ENCODE data around the gene CD63. TPM values are rescaled to one million over a fixed set of nuclear protein-coding genes. Genes with fewer than 3 reads are reported as not detected.
A peak's percentile ranks its signal among the peaks of the same experiment; 100 is the strongest.

CD63 gene
- total RNA-seq, 1 donor from 2014 or later: 870 TPM

- DNase-seq (ENCODE audit: low spot score) (no peak), ATAC-seq (no peak)
- intact Hi-C loops (cut with DNase I): loop anchor here (10.0 kb wide), 1 partner anchor 50 kb away; no protein-coding TSS in a partner anchor
Measured at GRCh38 chr12:55724940-55725309, 3.9 kb downstream of the CD63 start.

- no peak for ATAC-seq
- intact Hi-C loops (cut with DNase I): loop anchor here (10.0 kb wide), 1 partner anchor 50 kb away; no protein-coding TSS in a partner anchor
- DNase-seq (ENCODE audit: low spot score): peak; percentile 83
Measured at GRCh38 chr12:55724226-55724939, 4.4 kb downstream of the CD63 start.

- DNase-seq (ENCODE audit: low spot score) (no peak), ATAC-seq (no peak)
- intact Hi-C loops (cut with DNase I): loop anchor here (10.0 kb wide), 1 partner anchor 49 kb away; no protein-coding TSS in a partner anchor
Measured at GRCh38 chr12:55723516-55724225, 5.1 kb downstream of the CD63 start.

GRCh38 chr12:55722948-55723347, 5.9 kb downstream of the CD63 start:
- intact Hi-C loops (cut with DNase I): loop anchor here (10.0 kb wide), 1 partner anchor 48 kb away; no protein-coding TSS in a partner anchor
- ATAC-seq: no peak
- DNase-seq (ENCODE audit: low spot score): no peak

- ATAC-seq (no peak), DNase-seq (ENCODE audit: low spot score) (no peak)
- intact Hi-C loops (cut with DNase I): loop anchor here (10.0 kb wide), 1 partner anchor 47 kb away; no protein-coding TSS in a partner anchor
Measured at GRCh38 chr12:55721601-55722213, 7.1 kb downstream of the CD63 start.

- DNase-seq (ENCODE audit: low spot score): no peak
- peak; percentile 53 for ATAC-seq
- intact Hi-C loops (cut with DNase I): loop anchor here (10.0 kb wide), 1 partner anchor 46 kb away; no protein-coding TSS in a partner anchor
Measured at GRCh38 chr12:55720894-55721444, 7.8 kb downstream of the CD63 start.

GRCh38 chr12:55720071-55720564, 8.7 kb downstream of the CD63 start, which contains the start of gene RDH5:
Gene RDH5 (plus strand): TSS chr12:55720393. CDS start chr12:55721185, 792 bp downstream.
- intact Hi-C loops (cut with DNase I): loop anchor here (10.0 kb wide), 1 partner anchor 45 kb away; no protein-coding TSS in a partner anchor
- DNase-seq (ENCODE audit: low spot score) (no peak), ATAC-seq (peak; percentile 38)

GRCh38 chr12:55719371-55719770, 9.4 kb downstream of the CD63 start:
- intact Hi-C loops (cut with DNase I): no loop called here
- no peak for ATAC-seq
- no peak for DNase-seq (ENCODE audit: low spot score)

- ATAC-seq: no peak
- no peak for DNase-seq (ENCODE audit: low spot score)
- intact Hi-C loops (cut with DNase I): no loop called here
Measured at GRCh38 chr12:55718624-55719275, 10.1 kb downstream of the CD63 start.

- DNase-seq (ENCODE audit: low spot score): no peak
- ATAC-seq: no peak
- intact Hi-C loops (cut with DNase I): no loop called here
Measured at GRCh38 chr12:55718015-55718414, 10.8 kb downstream of the CD63 start.

- ATAC-seq: no peak
Measured at GRCh38 chr12:55717011-55718007, 11.5 kb downstream of the CD63 start.

GRCh38 chr12:55716582-55716957, 12.2 kb downstream of the CD63 start:
- no peak for DNase-seq (ENCODE audit: low spot score)
- ATAC-seq: no peak
- intact Hi-C loops (cut with DNase I): no loop called here

More at GRCh38 chr12:55717011-55718007, 11.5 kb downstream of the CD63 start:
- intact Hi-C loops (cut with DNase I): no loop called here
- no peak for DNase-seq (ENCODE audit: low spot score)

- peak; percentile 96 for DNase-seq (ENCODE audit: low spot score)
- peak; percentile 88 for ATAC-seq
- intact Hi-C loops (cut with DNase I): no loop called here
Measured at GRCh38 chr12:55715833-55716581, 12.8 kb downstream of the CD63 start, which contains the start of gene BLOC1S1. Gene BLOC1S1 (plus strand): TSS chr12:55716046. CDS start chr12:55716052, 6 bp downstream.

GRCh38 chr12:55715169-55715764, 13.5 kb downstream of the CD63 start:
- ATAC-seq (no peak), DNase-seq (ENCODE audit: low spot score) (no peak)
- intact Hi-C loops (cut with DNase I): no loop called here

GRCh38 chr12:55713721-55714120, 15.1 kb downstream of the CD63 start:
- ATAC-seq: no peak
- no peak for DNase-seq (ENCODE audit: low spot score)
- intact Hi-C loops (cut with DNase I): no loop called here

GRCh38 chr12:55712700-55713415, 16.0 kb downstream of the CD63 start:
- DNase-seq (ENCODE audit: low spot score): no peak
- ATAC-seq: no peak
- intact Hi-C loops (cut with DNase I): no loop called here
